GM12878 (cell line): ENCODE data around the gene DNAJA4. TPM values are rescaled to one million over a fixed set of nuclear protein-coding genes. Genes with fewer than 3 reads are reported as not detected.

ENCODE experiments used
- ATAC-seq: fragments of 200-7000 bp; cut with Tn5 transposase; 3 replicates; pipeline ENCODE4 v1.9.1; 2020; ENCODE audit warnings: mild to moderate bottlenecking, moderate library complexity
- BruUV-seq: library from RNA; stranded (reverse); fragments of 400-500 nt; replicated peaks from 2 replicates; lab custom pipeline; 2021; lab: Mats Ljungman, UMichigan
- CTCF ChIA-PET: fragments of 300-600 bp; sonication (Branson Sonifier 250); formaldehyde crosslinking; extraction: SDS; loops from one replicate; lab custom pipeline; 2021; ENCODE audit warnings: inconsistent platforms; lab: Yijun Ruan, JAX
- POLR2A ChIA-PET: fragments of 350-600 bp; formaldehyde crosslinking; extraction: SDS; loops from one replicate; lab custom pipeline; 2021; ENCODE audit warnings: inconsistent platforms; lab: Charles Lee
- RAD21 ChIA-PET: fragments of 300-600 bp; sonication (Branson Sonifier 250); formaldehyde crosslinking; loops from one replicate; lab custom pipeline; 2023; ENCODE audit warnings: antibody characterized with exemption; ENCODE audit not compliant: unreplicated experiment; lab: Charles Lee
- SMC1A ChIA-PET: fragments of 300-600 bp; sonication (Branson Sonifier 250); formaldehyde crosslinking; loops from one replicate; lab custom pipeline; 2023; ENCODE audit not compliant: unreplicated experiment, uncharacterized antibody; lab: Charles Lee
- DNase-seq: peaks from one replicate; pipeline ENCODE4 v3.0.0-alpha.2; 2011; ENCODE audit warnings: low read depth, low spot score
- FAIRE-seq: peaks from 3 replicates; lab custom pipeline; 2011; peaks lifted over from hg19 to GRCh38; lab: Jason Lieb, UNC
- H2AFZ ChIP-seq: 2 replicates; pipeline ENCODE4 v1.6.0; 2011; ENCODE audit warnings: low read depth, low read length, control low read depth; ENCODE audit not compliant: control insufficient read depth
- H3K27ac ChIP-seq: 2 replicates; pipeline ENCODE4 v1.5.1; 2011; ENCODE audit warnings: control low read depth; ENCODE audit not compliant: control insufficient read depth, insufficient read depth
- H3K27me3 ChIP-seq, 2 experiments: replicated peaks in 1 of 2; 2 replicates each; pipeline versions ENCODE4 v1.6.0 to v1.6.1; 2011; ENCODE audit warnings: low read length in 1 of 2; ENCODE audit not compliant: control insufficient read depth in 2 of 2, insufficient read depth in 2 of 2
- H3K36me3 ChIP-seq, 2 experiments: 2 replicates each; pipeline ENCODE4 v1.5.1; 2011; ENCODE audit warnings: low read length in 1 of 2; ENCODE audit not compliant: control insufficient read depth in 2 of 2, insufficient read depth in 2 of 2
- H3K4me1 ChIP-seq: 2 replicates; pipeline ENCODE4 v1.6.1; 2011; ENCODE audit warnings: mild to moderate bottlenecking, low read length, moderate library complexity, mixed read lengths; ENCODE audit not compliant: control insufficient read depth, insufficient read depth
- H3K4me2 ChIP-seq: 2 replicates; pipeline ENCODE4 v1.6.0; 2011; ENCODE audit warnings: control low read depth; ENCODE audit not compliant: control insufficient read depth, insufficient read depth
- H3K4me3 ChIP-seq: fragments of 200-600 bp; sonication (generic); 2 replicates; pipeline ENCODE4 v1.5.1; 2016
- H3K79me2 ChIP-seq: 2 replicates; pipeline ENCODE4 v1.6.0; 2011; ENCODE audit warnings: low read length; ENCODE audit not compliant: control insufficient read depth, insufficient read depth
- H3K9ac ChIP-seq: 2 replicates; pipeline ENCODE4 v1.8.0; 2011; ENCODE audit warnings: low read length, control low read depth, mixed read lengths; ENCODE audit not compliant: control insufficient read depth, insufficient read depth
- H3K9me3 ChIP-seq: replicated peaks from 3 replicates; pipeline ENCODE4 v1.5.1; 2011; ENCODE audit warnings: mild to moderate bottlenecking, low read length; ENCODE audit not compliant: control insufficient read depth, insufficient read depth
- H4K20me1 ChIP-seq: 2 replicates; pipeline ENCODE4 v1.6.0; 2011; ENCODE audit not compliant: control insufficient read depth, insufficient read depth
- CTCF ChIP-seq, 3 experiments: IDR thresholded peaks in 2 of 3; conservative IDR thresholded peaks in 1 of 3; 2 replicates each; pipeline ENCODE4 v1.5.1; 2011; ENCODE audit warnings: low read depth in 3 of 3, low read length in 3 of 3, mild to moderate bottlenecking in 3 of 3, control low read depth in 2 of 3, moderate library complexity in 2 of 3, inconsistent platforms in 1 of 3, mixed read lengths in 1 of 3; ENCODE audit not compliant: control insufficient read depth in 2 of 3, insufficient read depth in 1 of 3; ENCODE audit errors: extremely low read depth in 1 of 3
- LARP7 ChIP-seq: fragments of 450-650 bp; IDR thresholded peaks from 2 replicates; pipeline ENCODE4 v1.6.1; 2017; ENCODE audit warnings: mild to moderate bottlenecking
- MEF2A ChIP-seq: IDR thresholded peaks from 2 replicates; pipeline ENCODE4 v1.6.1; 2011; ENCODE audit warnings: low read depth, mild to moderate bottlenecking, low read length, moderate library complexity; ENCODE audit not compliant: insufficient read depth
- MLLT1 ChIP-seq: fragments of 450-650 bp; IDR thresholded peaks from 2 replicates; pipeline ENCODE4 v1.6.1; 2016; ENCODE audit warnings: mild to moderate bottlenecking
- MTA2 ChIP-seq: fragments of 450-650 bp; IDR thresholded peaks from 2 replicates; pipeline ENCODE4 v1.6.1; 2016; ENCODE audit warnings: low read depth, mild to moderate bottlenecking, moderate library complexity
- MXI1 ChIP-seq: fragments of 150-350 bp; IDR thresholded peaks from 2 replicates; pipeline ENCODE4 v1.6.1; 2011; ENCODE audit warnings: low read depth, mild to moderate bottlenecking, inconsistent platforms, low read length, improper control_type of control experiment
- NBN ChIP-seq: fragments of 450-650 bp; IDR thresholded peaks from 2 replicates; pipeline ENCODE4 v1.6.1; 2016
- NFYB ChIP-seq: IDR thresholded peaks from 2 replicates; pipeline ENCODE4 v1.6.1; 2011; ENCODE audit warnings: low read depth, mild to moderate bottlenecking, low read length, improper control_type of control experiment, moderate library complexity; ENCODE audit not compliant: insufficient read depth
- PML ChIP-seq: IDR thresholded peaks from 2 replicates; pipeline ENCODE4 v1.6.1; 2012; ENCODE audit warnings: low read length, inconsistent platforms
- POLR2A ChIP-seq: IDR thresholded peaks from 2 replicates; pipeline ENCODE4 v1.6.1; 2011; ENCODE audit warnings: low read depth, mild to moderate bottlenecking, low read length
- POLR2AphosphoS5 ChIP-seq: IDR thresholded peaks from 2 replicates; pipeline ENCODE4 v1.6.1; 2011; ENCODE audit warnings: mild to moderate bottlenecking, low read length, inconsistent platforms
- RAD21 ChIP-seq: IDR thresholded peaks from 2 replicates; pipeline ENCODE4 v1.6.1; 2011; ENCODE audit warnings: mild to moderate bottlenecking, low read depth, low read length, moderate library complexity; ENCODE audit not compliant: insufficient read depth
- RBBP5 ChIP-seq: fragments of 200-600 bp; sonication (generic); conservative IDR thresholded peaks from 2 replicates; pipeline ENCODE4 v1.6.1; 2016
- SIN3A ChIP-seq: IDR thresholded peaks from 2 replicates; pipeline ENCODE4 v1.6.1; 2012; ENCODE audit warnings: low read depth, low read length, improper control_type of control experiment
- SMC3 ChIP-seq: IDR thresholded peaks from 2 replicates; pipeline ENCODE4 v1.6.1; 2011; ENCODE audit warnings: low read length, improper control_type of control experiment, borderline replicate concordance
- SPI1 ChIP-seq: IDR thresholded peaks from 2 replicates; pipeline ENCODE4 v1.6.1; 2011; ENCODE audit warnings: low read depth, mild to moderate bottlenecking, low read length, moderate library complexity, borderline replicate concordance; ENCODE audit not compliant: insufficient read depth
- TARDBP ChIP-seq: IDR thresholded peaks from 2 replicates; pipeline ENCODE4 v1.6.1; 2016; ENCODE audit warnings: borderline replicate concordance
- WGBS: methylation state at CpG from one replicate; pipeline ENCODE4 v1.1.6; 2016; ENCODE audit warnings: low lambda C conversion rate; ENCODE audit not compliant: insufficient replicate concordance, insufficient coverage; ENCODE audit errors: missing lambda C conversion rate; 5-methylcytosine and 5-hydroxymethylcytosine counted together
- in situ Hi-C: fragments of 300-500 bp; cut with MboI; formaldehyde crosslinking; loops from 9 replicates; pipeline ENCODE4 v1.14.3; 2018; ENCODE audit warnings: mixed read lengths
- intact Hi-C: fragments of 100-400 bp; cut with micrococcal nuclease; formaldehyde crosslinking; loops from one replicate; pipeline ENCODE4 v1.14.2; 2022; ENCODE audit not compliant: unreplicated experiment
- polyA plus RNA-seq, 11 experiments: library from polyadenylated mRNA; depleted of rRNA in 4 of 11; unstranded in 6 of 11; stranded (reverse) in 5 of 11; fragments of >200 nt; fragmentation: Nextera tagmentation in 4 of 11; fragmentation: Illumina TruSeq in 1 of 11; extraction: Ambion mirVana in 4 of 11; extraction: Trizol in 1 of 11; gene quantifications; 1 replicate in 1 of 11; 2 replicates in 10 of 11; pipeline versions ENCODE4 v1.2.1 to v1.2.3, GENCODE V29; 2011 to 2016; ENCODE audit warnings: inconsistent platforms in 2 of 11, missing spikeins in 2 of 11, low read depth in 1 of 11
- total RNA-seq, 4 experiments: library from RNA; depleted of rRNA in 3 of 4; stranded (reverse); fragments of >200 nt in 3 of 4; fragmentation: Illumina TruSeq in 1 of 4; extraction: Trizol in 1 of 4; gene quantifications; 2 replicates each; pipeline versions ENCODE4 v1.2.1 to v1.2.3, GENCODE V29; 2013 to 2021

The DNAJA4 gene
- total and polyA plus RNA-seq, 10 of the 15 experiments (the other 5 are each of a cell fraction or from before 2014, with no cell fraction given) = 0.01 to 10.4 (median 4.1) TPM

GRCh38 chr15:78314181-78314581, 49.8 kb downstream of the DNAJA4 start (continued):
- TF ChIP-seq MLLT1 = no peak
- TF ChIP-seq POLR2AphosphoS5 = no peak
- no peak for TF ChIP-seq NFYB
- no peak for TF ChIP-seq PML
- TF ChIP-seq MXI1 = no peak
- TF ChIP-seq RBBP5 = no peak
- no peak for TF ChIP-seq POLR2A
- no peak for TF ChIP-seq MEF2A
- no peak for TF ChIP-seq TARDBP
- no peak for TF ChIP-seq SPI1
- TF ChIP-seq MTA2 = no peak

GRCh38 chr15:78315686-78316282, 51.4 kb downstream of the DNAJA4 start:
- no peak for FAIRE-seq
- ChIA-PET POLR2A (no interaction called here), RAD21 (interaction anchor here (0.9 to 2.0 kb wide), 2 partner anchors 10 to 109 kb away, joined by 3 to 7 read pairs; no protein-coding TSS in a partner anchor), SMC1A (interaction anchor here (3.5 kb wide), 1 partner anchor 107 kb away, joined by 10 read pairs; no protein-coding TSS in a partner anchor), CTCF (interaction anchor here (0.7 to 2.3 kb wide), 8 partner anchors 9 to 122 kb away, joined by 3 to 14 read pairs (median 4); partner anchors contain the start of genes IREB2 and SKIC8)
- ATAC-seq = peak; percentile 78
- Histone ChIP-seq H3K36me3 (no peaks in the 10 kb centered on the region), H3K27me3 (no peaks in the 10 kb centered on the region), H3K9ac (no peak overlapping the region), H2AFZ (peak overlapping the region; percentile 53; the same call in 1 of the 2 replicates), H3K9me3 (no peaks in the 10 kb centered on the region), H3K27ac (no peak overlapping the region), H3K4me2 (no peak overlapping the region), H3K4me1 (no peaks in the 10 kb centered on the region; the same call in 1 of the 2 replicates), H3K79me2 (no peaks in the 10 kb centered on the region), H4K20me1 (no peaks in the 10 kb centered on the region), H3K4me3 (no peak overlapping the region)
- in situ Hi-C loops (loop anchor here (10.0 kb wide), 1 partner anchor 99 kb away; no protein-coding TSS in a partner anchor), intact Hi-C loops (no loop called here)
- BruUV-seq = no TSS peak
- peak; percentile 57 for TF ChIP-seq RAD21
- no peak for TF ChIP-seq NBN
- 0 out of 2 replicates have a peak, but pooled peaks have one; percentile 15 for TF ChIP-seq LARP7
- peak; percentile 20; the same call in 1 of the 2 replicates for TF ChIP-seq SMC3
- no peak for TF ChIP-seq SIN3A
- TF ChIP-seq CTCF (IDR thresholded peaks at IDR 0.05 in 2 of 3, conservative IDR thresholded peaks at IDR 0.05 in 1 of 3; ENCODE audit: control insufficient read depth in 2 of 3, extremely low read depth in 1 of 3, insufficient read depth in 1 of 3, low read depth in 3 of 3, low read length in 3 of 3) = peak; percentile 32 to 55 (median 40); a peak in 4 of 6 replicates
- WGBS = 48% methylated on average over 7 of the region's 7 CpGs
- DNase-seq = no peak
